Vagina (tissue), 2 donors: ENCODE measurements around the gene DNAJC5. TPM values are rescaled to one million over a fixed set of nuclear protein-coding genes. Genes with fewer than 3 reads are reported as not detected.
"Not testable (repeated sequence)": the region's sequence is repeated elsewhere in the genome, so short reads cannot be mapped to it uniquely, and the experiment has no call there.

Experiments used
- DNase-seq, 2 donors: peaks; one replicate each; pipeline ENCODE4 v3.0.0-alpha.2; 2017; ENCODE audit errors: extremely low spot score in 2 of 2
- H3K27ac ChIP-seq: fragments of 200-600 bp; sonication (generic); one replicate; pipeline ENCODE4 v1.5.1; 2019
- H3K27me3 ChIP-seq: fragments of 200-600 bp; sonication (generic); one replicate; pipeline ENCODE4 v1.5.1; 2019
- H3K36me3 ChIP-seq, 2 donors: fragments of 200-600 bp; sonication (generic); one replicate each; pipeline ENCODE4 v1.5.1; 2017 to 2019
- H3K4me1 ChIP-seq: fragments of 200-600 bp; sonication (generic); one replicate; pipeline ENCODE4 v1.5.1; 2019
- H3K4me3 ChIP-seq, 2 donors: fragments of 200-600 bp; sonication (generic); 1 replicate in 1 of 2; 2 replicates in 1 of 2; pipeline ENCODE4 v1.5.1; 2016 to 2019
- H3K9me3 ChIP-seq: fragments of 200-600 bp; sonication (generic); one replicate; pipeline ENCODE4 v1.5.1; 2019
- CTCF ChIP-seq, 3 experiments: fragments of 450-650 bp in 2 of 3; fragments of 200-600 bp in 1 of 3; sonication (generic) in 1 of 3; IDR thresholded peaks; one replicate each; pipeline ENCODE4 v1.5.1; 2017 to 2019; ENCODE audit warnings: antibody characterized with exemption in 3 of 3, mild to moderate bottlenecking in 2 of 3, moderate library complexity in 2 of 3
- POLR2A ChIP-seq, 2 donors: fragments of 450-650 bp; IDR thresholded peaks; one replicate each; pipeline ENCODE4 v1.6.1; 2017; ENCODE audit warnings: antibody characterized with exemption in 2 of 2, mild to moderate bottlenecking in 2 of 2, moderate library complexity in 2 of 2
- POLR2AphosphoS5 ChIP-seq, 2 donors: sonication (generic); formaldehyde crosslinking; IDR thresholded peaks; one replicate each; pipeline ENCODE4 v1.9.0; 2017; ENCODE audit warnings: antibody characterized with exemption in 2 of 2, mild to moderate bottlenecking in 2 of 2, low read depth in 1 of 2; ENCODE audit not compliant: insufficient read depth in 1 of 2
- intact Hi-C: fragments of 100-400 bp; cut with DNase I; formaldehyde crosslinking; loops from one replicate; pipeline ENCODE4 v1.15.1; 2023
- total RNA-seq: library from RNA; depleted of rRNA; stranded (reverse); fragments of >200 nt; gene quantifications from one replicate; pipeline ENCODE4 v1.2.3, GENCODE V29; 2016

The DNAJC5 gene
- total RNA-seq, 1 donor from 2014 or later = 25.8 TPM

- no peaks in the 10 kb centered on the region for H3K9me3 ChIP-seq
- DNase-seq = peak; percentile 99 to 100
- peak within 1 kb of the TSS; percentile 53 to 94 for H3K4me3 ChIP-seq
- peak within 1 kb of the TSS; percentile 93 for H3K27ac ChIP-seq
- intact Hi-C loops = loop anchor here (5.0 kb wide), 1 partner anchor 88 kb away; no protein-coding TSS in a partner anchor
- no peaks in the 10 kb centered on the region for H3K27me3 ChIP-seq
- peaks cover 35% of the 10 kb centered on the region for H3K4me1 ChIP-seq
- peak; percentile 86 to 97 for TF ChIP-seq POLR2AphosphoS5 (IDR thresholded peaks at IDR 0.05; ENCODE audit: insufficient read depth in 1 of 2, low read depth in 1 of 2)
- peak in 1 of 3 experiments; percentile 37 for TF ChIP-seq CTCF (IDR thresholded peaks at IDR 0.05)
- peak in 1 of 2 donors; percentile 54 for TF ChIP-seq POLR2A (IDR thresholded peaks at IDR 0.05)
- H3K36me3 ChIP-seq = peaks cover 0 to 22% of the 10 kb centered on the region in 2 donors
These were observed 29.8 kb upstream of the DNAJC5 start, which contains the start of gene TPD52L2 for GRCh38 chr20:63864978-63865640. Gene TPD52L2, plus strand, starts transcription at chr20:63865270. Its CDS starts 96 bp downstream, at chr20:63865366.

GRCh38 chr20:63867042-63867441 lies 27.9 kb upstream of the DNAJC5 start:
- DNase-seq, H3K9me3 ChIP-seq, H3K27me3 ChIP-seq, H3K27ac ChIP-seq, H3K4me3 ChIP-seq: not testable (repeated sequence)
- H3K4me1 ChIP-seq = peaks cover 35% of the 10 kb centered on the region
- intact Hi-C loops = loop anchor here (5.0 kb wide), 1 partner anchor 90 kb away; no protein-coding TSS in a partner anchor
- peaks cover 0 to 36% of the 10 kb centered on the region in 2 donors for H3K36me3 ChIP-seq

- Histone ChIP-seq H3K9me3 (no peaks in the 10 kb centered on the region), H3K4me1 (peaks cover 46% of the 10 kb centered on the region), H3K36me3 (peaks cover 0 to 41% of the 10 kb centered on the region in 2 donors), H3K27me3 (no peaks in the 10 kb centered on the region), H3K27ac (no peak overlapping the region), H3K4me3 (no peak overlapping the region)
- intact Hi-C loops = loop anchor here (5.0 kb wide), 1 partner anchor 91 kb away; no protein-coding TSS in a partner anchor
- DNase-seq = no peak
- TF ChIP-seq CTCF (IDR thresholded peaks at IDR 0.05) (no peak), POLR2A (IDR thresholded peaks at IDR 0.05) (no peak), POLR2AphosphoS5 (IDR thresholded peaks at IDR 0.05; ENCODE audit: insufficient read depth in 1 of 2, low read depth in 1 of 2) (no peak)
These were observed 26.7 kb upstream of the DNAJC5 start for GRCh38 chr20:63868264-63868663.

GRCh38 chr20:63873477-63873971 lies 21.4 kb upstream of the DNAJC5 start:
- intact Hi-C loops = no loop called here
- Histone ChIP-seq H3K36me3 (peaks cover 0 to 78% of the 10 kb centered on the region in 2 donors), H3K4me3 (no peak overlapping the region), H3K4me1 (peaks cover 18% of the 10 kb centered on the region), H3K27me3 (no peaks in the 10 kb centered on the region), H3K27ac (no peak overlapping the region), H3K9me3 (no peaks in the 10 kb centered on the region)
- TF ChIP-seq CTCF (IDR thresholded peaks at IDR 0.05) (no peak), POLR2AphosphoS5 (IDR thresholded peaks at IDR 0.05; ENCODE audit: insufficient read depth in 1 of 2, low read depth in 1 of 2) (peak; percentile 62 to 87)
- DNase-seq = no peak

- H3K9me3 ChIP-seq, H3K27ac ChIP-seq, intact Hi-C loops, H3K4me3 ChIP-seq, DNase-seq, H3K27me3 ChIP-seq: not testable (repeated sequence)
- Histone ChIP-seq H3K4me1 (peaks cover 18% of the 10 kb centered on the region), H3K36me3 (peaks cover 0 to 72% of the 10 kb centered on the region in 2 donors)
These were observed 20.7 kb upstream of the DNAJC5 start for GRCh38 chr20:63874241-63874640.

GRCh38 chr20:63876489-63877036 lies 18.4 kb upstream of the DNAJC5 start:
- H3K36me3 ChIP-seq = peaks cover 0 to 51% of the 10 kb centered on the region in 2 donors
- no peaks in the 10 kb centered on the region for H3K27me3 ChIP-seq
- no peak overlapping the region for H3K4me3 ChIP-seq
- no peak for DNase-seq
- intact Hi-C loops = no loop called here
- H3K4me1 ChIP-seq = peaks cover 18% of the 10 kb centered on the region
- no peaks in the 10 kb centered on the region for H3K9me3 ChIP-seq
- TF ChIP-seq POLR2A (IDR thresholded peaks at IDR 0.05) (no peak), POLR2AphosphoS5 (IDR thresholded peaks at IDR 0.05; ENCODE audit: insufficient read depth in 1 of 2, low read depth in 1 of 2) (no peak), CTCF (IDR thresholded peaks at IDR 0.05) (no peak)
- H3K27ac ChIP-seq = no peak overlapping the region
